ENCODE measurements around the gene RCAN3. TPM values are rescaled to one million over a fixed set of nuclear protein-coding genes. Genes with fewer than 3 reads are reported as not detected.
"Not testable (repeated sequence)": the region's sequence is repeated elsewhere in the genome, so short reads cannot be mapped to it uniquely, and the experiment has no call there.

RCAN3 gene
- total and polyA plus RNA-seq, 9 donors, result 0.95 to 4.0 (median 1.6) TPM

GRCh38 chr1:24483441-24483840, 19.2 kb upstream of the RCAN3 start:
- peaks cover 2% of the 10 kb centered on the region for H3K27me3 ChIP-seq (ENCODE audit: control insufficient read depth, insufficient read depth, low read length)
- no peaks in the 10 kb centered on the region for H3K9me3 ChIP-seq (replicated peaks; ENCODE audit: control insufficient read depth, low read depth, low read length)
- DNase-seq, result no peak
- no peaks in the 10 kb centered on the region for H3K36me3 ChIP-seq (ENCODE audit: control insufficient read depth, insufficient read depth, low read length)
- H3K27ac ChIP-seq (ENCODE audit: low read length), result no peak overlapping the region
- H3K4me1 ChIP-seq (ENCODE audit: control insufficient read depth, insufficient read depth, low read length), result no peaks in the 10 kb centered on the region
- WGBS (ENCODE audit: insufficient coverage), result 68% methylated on average over 4 of the region's 5 CpGs
- H3K4me3 ChIP-seq (ENCODE audit: low read length), result no peak overlapping the region

GRCh38 chr1:24484199-24484598, 18.4 kb upstream of the RCAN3 start:
- H3K27me3 ChIP-seq (ENCODE audit: control insufficient read depth, insufficient read depth, low read length), result peaks cover 2% of the 10 kb centered on the region
- no peak overlapping the region for H3K27ac ChIP-seq (ENCODE audit: low read length)
- H3K36me3 ChIP-seq (ENCODE audit: control insufficient read depth, insufficient read depth, low read length), result no peaks in the 10 kb centered on the region
- H3K9me3 ChIP-seq (replicated peaks; ENCODE audit: control insufficient read depth, low read depth, low read length), result no peaks in the 10 kb centered on the region
- H3K4me3 ChIP-seq (ENCODE audit: low read length), result no peak overlapping the region
- no peaks in the 10 kb centered on the region for H3K4me1 ChIP-seq (ENCODE audit: control insufficient read depth, insufficient read depth, low read length)
- 57% methylated on average over 4 of the region's 4 CpGs for WGBS (ENCODE audit: insufficient coverage)
- DNase-seq, result no peak

DNA sequence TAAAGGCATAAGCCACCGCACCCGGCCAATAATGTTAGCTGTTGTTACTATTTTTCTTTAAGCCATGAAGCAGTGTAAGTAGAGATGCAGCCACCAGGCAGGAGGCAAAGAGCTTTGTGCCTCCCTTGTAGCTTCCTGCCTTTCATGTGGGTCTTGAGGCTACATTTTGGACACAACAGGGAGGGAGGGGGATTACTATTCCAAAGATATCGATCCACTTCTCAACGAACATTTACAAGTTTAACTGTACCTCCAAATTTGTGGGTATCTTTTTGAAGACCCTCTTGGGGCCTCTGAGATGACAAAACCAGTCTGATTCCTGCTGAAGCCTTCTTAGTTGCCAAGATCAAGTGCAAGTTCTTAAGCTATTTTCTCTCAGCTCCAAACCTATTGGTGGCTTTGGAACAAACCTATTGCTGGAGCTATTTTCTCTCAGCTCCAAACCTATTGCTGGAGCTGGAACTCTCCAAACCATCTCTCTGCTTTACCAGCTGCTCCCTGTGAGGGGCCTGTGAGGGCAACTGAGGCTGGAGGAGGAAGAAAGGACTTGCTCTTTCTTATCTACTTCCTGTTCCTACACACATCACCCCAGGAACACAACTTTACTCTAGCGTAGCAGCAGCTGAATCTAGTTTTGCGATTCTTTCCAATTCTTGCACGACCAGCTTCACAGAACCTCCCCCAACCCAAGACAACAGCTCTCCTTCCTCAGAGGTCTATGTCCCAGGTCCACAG, 16.1 kb upstream of the RCAN3 start:
- 62% methylated on average over 5 of the region's 7 CpGs for WGBS (ENCODE audit: insufficient coverage)
- Histone ChIP-seq H3K27ac (ENCODE audit: low read length) (no peak overlapping the region), H3K36me3 (ENCODE audit: control insufficient read depth, insufficient read depth, low read length) (no peaks in the 10 kb centered on the region), H3K4me3 (ENCODE audit: low read length) (no peak overlapping the region), H3K9me3 (replicated peaks; ENCODE audit: control insufficient read depth, low read depth, low read length) (peaks cover 2% of the 10 kb centered on the region), H3K27me3 (ENCODE audit: control insufficient read depth, insufficient read depth, low read length) (peaks cover 6% of the 10 kb centered on the region), H3K4me1 (ENCODE audit: control insufficient read depth, insufficient read depth, low read length) (no peaks in the 10 kb centered on the region)
- no peak for DNase-seq

GRCh38 chr1:24487455-24487854, 15.2 kb upstream of the RCAN3 start:
- DNase-seq, result no peak
- H3K27ac ChIP-seq (ENCODE audit: low read length), result no peak overlapping the region
- 85% methylated on average over 2 of the region's 9 CpGs for WGBS (ENCODE audit: insufficient coverage)
- H3K4me1 ChIP-seq (ENCODE audit: control insufficient read depth, insufficient read depth, low read length), result no peaks in the 10 kb centered on the region
- peaks cover 2% of the 10 kb centered on the region for H3K9me3 ChIP-seq (replicated peaks; ENCODE audit: control insufficient read depth, low read depth, low read length)
- H3K36me3 ChIP-seq (ENCODE audit: control insufficient read depth, insufficient read depth, low read length), result no peaks in the 10 kb centered on the region
- H3K4me3 ChIP-seq (ENCODE audit: low read length), result no peak overlapping the region
- H3K27me3 ChIP-seq (ENCODE audit: control insufficient read depth, insufficient read depth, low read length), result peaks cover 10% of the 10 kb centered on the region

DNA sequence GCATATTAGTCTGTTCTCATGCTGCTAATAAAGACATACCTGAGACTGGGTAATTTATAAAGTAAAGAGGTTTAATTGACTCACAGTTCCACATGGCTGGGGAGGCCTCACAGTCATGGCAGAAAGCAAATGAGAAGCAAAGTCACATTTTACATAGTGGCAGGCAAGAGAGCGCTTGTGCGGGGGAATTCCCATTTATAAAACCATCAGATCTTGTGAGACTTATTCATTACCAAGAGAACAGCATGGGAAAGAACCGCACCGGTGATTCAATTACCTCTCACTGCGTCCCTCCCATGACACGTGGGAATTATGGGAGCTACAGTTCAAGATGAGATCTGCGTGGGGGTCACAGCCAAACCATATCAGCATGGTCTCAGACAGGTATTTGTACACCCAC, 14.5 kb upstream of the RCAN3 start:
- peaks cover 11% of the 10 kb centered on the region for H3K27me3 ChIP-seq (ENCODE audit: control insufficient read depth, insufficient read depth, low read length)
- not testable (repeated sequence) for H3K4me1 ChIP-seq (ENCODE audit: control insufficient read depth, insufficient read depth, low read length); H3K4me3 ChIP-seq (ENCODE audit: low read length); DNase-seq; H3K9me3 ChIP-seq (replicated peaks; ENCODE audit: control insufficient read depth, low read depth, low read length); H3K36me3 ChIP-seq (ENCODE audit: control insufficient read depth, insufficient read depth, low read length); H3K27ac ChIP-seq (ENCODE audit: low read length)
- 80% methylated on average over 1 of the region's 7 CpGs for WGBS (ENCODE audit: insufficient coverage)

- H3K9me3 ChIP-seq (replicated peaks; ENCODE audit: control insufficient read depth, low read depth, low read length), result peaks cover 2% of the 10 kb centered on the region
- 95% methylated on average over 7 of the region's 13 CpGs for WGBS (ENCODE audit: insufficient coverage)
- H3K27ac ChIP-seq (ENCODE audit: low read length), result no peak overlapping the region
- H3K36me3 ChIP-seq (ENCODE audit: control insufficient read depth, insufficient read depth, low read length), result no peaks in the 10 kb centered on the region
- no peak for DNase-seq
- H3K4me1 ChIP-seq (ENCODE audit: control insufficient read depth, insufficient read depth, low read length), result no peaks in the 10 kb centered on the region
- H3K4me3 ChIP-seq (ENCODE audit: low read length), result no peak overlapping the region
- peaks cover 11% of the 10 kb centered on the region for H3K27me3 ChIP-seq (ENCODE audit: control insufficient read depth, insufficient read depth, low read length)
Measured at GRCh38 chr1:24489674-24490073, 13.0 kb upstream of the RCAN3 start.

DNA sequence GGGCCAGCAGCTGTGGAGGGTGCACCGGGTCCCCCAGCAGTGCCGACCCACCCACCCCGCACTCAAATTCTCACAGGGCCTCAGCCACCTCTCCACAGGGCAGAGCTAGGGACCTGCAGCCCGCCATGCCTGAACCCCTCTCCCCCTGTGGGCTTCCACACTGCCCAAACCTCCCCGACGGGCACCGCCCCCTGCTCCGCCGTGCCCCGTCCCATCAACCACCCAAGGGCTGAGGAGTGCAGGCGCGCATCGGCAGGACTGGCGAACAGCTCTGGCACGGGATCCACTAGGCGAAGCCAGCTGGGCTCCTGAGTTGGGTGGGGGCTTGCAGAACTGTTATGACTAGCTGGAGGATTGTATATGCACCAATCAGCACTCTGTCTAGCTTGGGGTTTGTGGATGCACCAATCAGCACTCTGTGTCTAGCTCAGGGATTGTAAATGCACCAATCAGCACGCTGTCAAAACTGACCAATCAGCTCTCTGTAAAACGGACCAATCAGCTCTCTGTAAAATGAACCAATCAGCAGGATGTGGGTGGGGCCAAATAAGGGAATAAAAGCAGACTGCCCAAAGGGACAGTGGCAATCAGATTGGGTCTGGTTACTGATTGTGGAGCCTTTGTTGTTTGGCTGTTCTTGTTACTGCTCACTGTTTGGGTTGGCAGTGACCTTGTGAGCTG, 12.4 kb upstream of the RCAN3 start:
- no peak for DNase-seq

DNA sequence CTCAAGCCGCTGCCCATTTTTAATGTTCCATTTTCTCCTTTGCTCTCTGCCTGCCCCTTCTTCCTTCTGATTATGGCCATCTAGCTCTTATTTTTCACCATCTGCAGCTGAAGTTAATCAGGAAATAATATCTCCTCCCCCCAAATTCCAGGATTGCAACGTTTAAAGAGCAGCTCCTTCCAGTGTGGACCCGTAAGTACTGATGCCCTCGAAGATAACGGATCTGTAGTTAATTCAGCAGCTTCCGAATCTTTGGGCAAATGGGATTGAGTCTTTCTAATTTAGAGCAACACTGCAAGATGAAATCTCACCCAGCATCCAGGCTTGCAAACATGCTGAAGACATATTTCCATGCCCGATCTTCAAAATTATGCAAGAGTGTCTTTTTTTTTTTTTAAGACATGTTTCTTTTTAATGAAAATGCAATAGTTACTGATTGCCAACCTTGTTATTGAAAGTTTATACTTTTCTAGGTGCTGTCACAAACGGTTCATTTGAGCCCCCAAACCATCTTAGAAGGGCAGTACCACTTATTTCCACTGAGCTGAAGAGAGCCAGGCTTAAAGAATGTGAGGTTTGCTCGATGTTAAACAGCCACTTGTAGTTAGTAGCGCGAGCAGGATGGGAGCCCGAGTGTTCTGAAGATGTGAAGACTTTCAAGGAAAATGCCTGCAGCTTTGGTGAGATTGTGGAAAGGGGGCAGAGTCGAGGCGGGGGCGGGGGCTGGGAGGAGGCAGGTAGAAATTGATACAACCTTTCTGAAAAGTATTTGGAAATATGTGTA, 10.9 kb upstream of the RCAN3 start:
- no peak overlapping the region for H3K27ac ChIP-seq (ENCODE audit: low read length)
- DNase-seq, result no peak
- H3K9me3 ChIP-seq (replicated peaks; ENCODE audit: control insufficient read depth, low read depth, low read length), result peaks cover 2% of the 10 kb centered on the region
- H3K27me3 ChIP-seq (ENCODE audit: control insufficient read depth, insufficient read depth, low read length), result peaks cover 11% of the 10 kb centered on the region
- H3K36me3 ChIP-seq (ENCODE audit: control insufficient read depth, insufficient read depth, low read length), result no peaks in the 10 kb centered on the region
- no peak overlapping the region for H3K4me3 ChIP-seq (ENCODE audit: low read length)
- no peaks in the 10 kb centered on the region for H3K4me1 ChIP-seq (ENCODE audit: control insufficient read depth, insufficient read depth, low read length)
- WGBS (ENCODE audit: insufficient coverage), result 40% methylated on average over 6 of the region's 15 CpGs

More for the DNA sequence above, 12.4 kb upstream of the RCAN3 start:
- peaks cover 2% of the 10 kb centered on the region for H3K9me3 ChIP-seq (replicated peaks; ENCODE audit: control insufficient read depth, low read depth, low read length)
- no peak overlapping the region for H3K4me3 ChIP-seq (ENCODE audit: low read length)
- H3K36me3 ChIP-seq (ENCODE audit: control insufficient read depth, insufficient read depth, low read length), result no peaks in the 10 kb centered on the region
- H3K27me3 ChIP-seq (ENCODE audit: control insufficient read depth, insufficient read depth, low read length), result peaks cover 11% of the 10 kb centered on the region
- no peaks in the 10 kb centered on the region for H3K4me1 ChIP-seq (ENCODE audit: control insufficient read depth, insufficient read depth, low read length)
- WGBS (ENCODE audit: insufficient coverage), result 94% methylated on average over 18 of the region's 18 CpGs
- H3K27ac ChIP-seq (ENCODE audit: low read length), result no peak overlapping the region

DNA sequence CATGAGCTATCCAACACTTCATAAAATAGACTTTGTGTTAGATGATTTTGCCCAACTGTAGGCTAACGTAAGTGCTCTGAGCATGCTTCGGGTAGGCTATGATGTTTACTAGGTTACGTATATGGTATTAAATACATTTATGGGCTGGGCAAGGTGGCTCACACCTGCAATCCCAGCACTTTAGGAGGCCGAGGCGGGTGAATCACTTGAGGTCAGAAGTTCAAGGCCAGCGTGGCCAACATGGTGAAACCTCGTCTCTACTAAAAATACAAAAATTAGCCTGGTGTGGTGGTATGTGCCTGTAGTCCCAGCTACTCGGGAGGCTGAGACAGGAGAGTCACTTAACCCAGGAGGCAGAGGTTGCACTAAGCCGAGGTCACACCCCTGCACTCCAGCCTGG, 9.7 kb upstream of the RCAN3 start:
- 86% methylated on average over 5 of the region's 9 CpGs for WGBS (ENCODE audit: insufficient coverage)
- H3K4me1 ChIP-seq (ENCODE audit: control insufficient read depth, insufficient read depth, low read length); H3K27ac ChIP-seq (ENCODE audit: low read length); H3K4me3 ChIP-seq (ENCODE audit: low read length); H3K36me3 ChIP-seq (ENCODE audit: control insufficient read depth, insufficient read depth, low read length); DNase-seq; H3K9me3 ChIP-seq (replicated peaks; ENCODE audit: control insufficient read depth, low read depth, low read length): not testable (repeated sequence)
- H3K27me3 ChIP-seq (ENCODE audit: control insufficient read depth, insufficient read depth, low read length), result peaks cover 15% of the 10 kb centered on the region

GRCh38 chr1:24493785-24494184, 8.9 kb upstream of the RCAN3 start:
- H3K36me3 ChIP-seq (ENCODE audit: control insufficient read depth, insufficient read depth, low read length), result no peaks in the 10 kb centered on the region
- 93% methylated on average over 2 of the region's 3 CpGs for WGBS (ENCODE audit: insufficient coverage)
- H3K4me1 ChIP-seq (ENCODE audit: control insufficient read depth, insufficient read depth, low read length), result no peaks in the 10 kb centered on the region
- no peak overlapping the region for H3K27ac ChIP-seq (ENCODE audit: low read length)
- H3K4me3 ChIP-seq (ENCODE audit: low read length), result no peak overlapping the region
- H3K9me3 ChIP-seq (replicated peaks; ENCODE audit: control insufficient read depth, low read depth, low read length), result peaks cover 2% of the 10 kb centered on the region
- DNase-seq, result no peak
- H3K27me3 ChIP-seq (ENCODE audit: control insufficient read depth, insufficient read depth, low read length), result peaks cover 18% of the 10 kb centered on the region

Data from muscle of leg (tissue), 11 donors.